GM23248 (cell line): ENCODE measurements around the gene CREB5. TPM values are rescaled to one million over a fixed set of nuclear protein-coding genes. Genes with fewer than 3 reads are reported as not detected.

Source experiments
- DNase-seq: peaks from one replicate; pipeline ENCODE4 v3.0.0-alpha.2; 2015
- H2AFZ ChIP-seq: fragments of 200-600 bp; sonication (generic); 2 replicates; pipeline ENCODE4 v1.6.1; 2016; ENCODE audit warnings: antibody characterized with exemption
- H3F3A ChIP-seq: fragments of 200-600 bp; sonication (generic); 2 replicates; pipeline ENCODE4 v1.6.1; 2016; ENCODE audit warnings: mild to moderate bottlenecking, antibody characterized with exemption, mixed run types; ENCODE audit not compliant: insufficient read depth
- H3K27ac ChIP-seq: fragments of 200-600 bp; sonication (generic); 2 replicates; pipeline ENCODE4 v1.5.1; 2016; ENCODE audit warnings: mild to moderate bottlenecking
- H3K27me3 ChIP-seq: fragments of 200-600 bp; sonication (generic); replicated peaks from 2 replicates; pipeline ENCODE4 v1.6.1; 2016; ENCODE audit warnings: mild to moderate bottlenecking; ENCODE audit not compliant: insufficient read depth
- H3K36me3 ChIP-seq: fragments of 200-600 bp; sonication (generic); 2 replicates; pipeline ENCODE4 v1.6.1; 2016; ENCODE audit warnings: low read depth, mild to moderate bottlenecking
- H3K4me1 ChIP-seq: fragments of 200-600 bp; sonication (generic); 2 replicates; pipeline ENCODE4 v1.6.1; 2016; ENCODE audit warnings: mild to moderate bottlenecking; ENCODE audit not compliant: insufficient read depth
- H3K4me2 ChIP-seq: fragments of 200-600 bp; sonication (generic); one replicate; pipeline ENCODE4 v1.6.1; 2016; ENCODE audit warnings: mild to moderate bottlenecking; ENCODE audit not compliant: unreplicated experiment
- H3K4me3 ChIP-seq: fragments of 200-600 bp; sonication (generic); 2 replicates; pipeline ENCODE4 v1.5.1; 2016; ENCODE audit warnings: mild to moderate bottlenecking
- H3K79me2 ChIP-seq: fragments of 200-600 bp; sonication (generic); 2 replicates; pipeline ENCODE4 v1.6.1; 2016; ENCODE audit warnings: mild to moderate bottlenecking; ENCODE audit not compliant: insufficient read depth
- H3K9ac ChIP-seq: fragments of 200-600 bp; sonication (generic); 2 replicates; pipeline ENCODE4 v1.6.1; 2016; ENCODE audit warnings: mild to moderate bottlenecking
- H3K9me2 ChIP-seq: fragments of 200-600 bp; sonication (generic); 2 replicates; pipeline ENCODE4 v1.6.1; 2016; ENCODE audit warnings: mixed run types, mild to moderate bottlenecking, moderate library complexity; ENCODE audit not compliant: insufficient read depth
- H3K9me3 ChIP-seq: fragments of 200-600 bp; sonication (generic); one replicate; pipeline ENCODE4 v1.6.1; 2017; ENCODE audit warnings: low read depth
- H4K20me1 ChIP-seq: fragments of 200-600 bp; sonication (generic); 2 replicates; pipeline ENCODE4 v1.6.0; 2016; ENCODE audit not compliant: insufficient read depth
- EZH2 ChIP-seq: fragments of 200-600 bp; sonication (generic); IDR thresholded peaks from 2 replicates; pipeline ENCODE4 v1.6.1; 2018; ENCODE audit warnings: antibody characterized with exemption, mild to moderate bottlenecking; ENCODE audit not compliant: insufficient read depth, poor library complexity, severe bottlenecking
- EZH2phosphoT487 ChIP-seq: fragments of 200-600 bp; sonication (generic); IDR thresholded peaks from 2 replicates; pipeline ENCODE4 v1.6.1; 2018; ENCODE audit warnings: antibody characterized with exemption, moderate library complexity, mild to moderate bottlenecking, low read depth; ENCODE audit not compliant: insufficient read depth
- WGBS, 2 experiments: methylation state at CpG; one replicate each; pipeline ENCODE4 v1.1.6; 2015 to 2017; ENCODE audit warnings: low lambda C conversion rate in 2 of 2, low coverage in 1 of 2; ENCODE audit errors: missing lambda C conversion rate in 2 of 2; 5-methylcytosine and 5-hydroxymethylcytosine counted together
- in situ Hi-C: fragments of 300-500 bp; cut with MboI; formaldehyde crosslinking; loops from 2 replicates; pipeline ENCODE4 v1.15.0; 2020
- polyA plus RNA-seq: library from polyadenylated mRNA; unstranded; fragments of >200 nt; fragmentation: Nextera tagmentation; extraction: Ambion mirVana; gene quantifications from 2 replicates; pipeline ENCODE4 v1.2.1, GENCODE V29; 2016
- total RNA-seq: library from RNA; depleted of rRNA; stranded (reverse); fragments of >200 nt; shearing (Covaris generic); gene quantifications from 2 replicates; pipeline ENCODE4 v1.2.3, GENCODE V29; 2014

CREB5 gene
- total and polyA plus RNA-seq, 2 experiments from 2014 or later: 13.6 to 19.2 TPM

DNA sequence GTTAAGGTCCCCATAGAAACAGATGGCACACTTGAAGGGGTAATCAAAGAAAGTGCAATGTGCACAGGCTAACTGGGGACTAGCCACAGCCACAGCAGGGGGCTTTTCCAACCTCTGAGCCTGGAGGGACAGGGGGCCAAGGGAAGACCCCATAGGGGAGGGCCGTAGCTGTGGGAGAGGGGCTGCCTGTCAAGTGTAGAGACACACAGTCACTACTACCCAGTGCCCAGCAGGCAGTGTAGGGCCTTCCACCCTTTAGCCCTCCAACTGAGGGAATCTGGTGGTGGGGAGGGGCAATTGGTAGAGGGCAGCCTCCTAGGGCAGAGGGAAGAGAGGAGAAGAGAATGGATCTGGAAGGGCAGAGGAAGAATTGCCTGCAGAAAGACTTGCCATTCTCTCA is 54.6 kb downstream of the CREB5 start:
- Histone ChIP-seq H3K9me2 (no peaks in the 10 kb centered on the region), H3K9me3 (no peaks in the 10 kb centered on the region), H3K9ac (0 out of 2 replicates have a peak overlapping the region, but pooled peaks have one; percentile 2), H3K79me2 (no peaks in the 10 kb centered on the region), H4K20me1 (no peaks in the 10 kb centered on the region), H3K4me3 (no peak overlapping the region; the same call in 1 of the 2 replicates), H3K27ac (no peak overlapping the region), H2AFZ (peak overlapping the region; percentile 71; the same call in 1 of the 2 replicates), H3K4me2 (no peak overlapping the region), H3K36me3 (no peaks in the 10 kb centered on the region), H3K27me3 (no peaks in the 10 kb centered on the region), H3K4me1 (peaks cover 6% of the 10 kb centered on the region), H3F3A (no peaks in the 10 kb centered on the region)
- in situ Hi-C loops: no loop called here
- no peak for DNase-seq
- TF ChIP-seq EZH2 (no peak), EZH2phosphoT487 (no peak)
- 45 to 54% methylated on average over 1 of the region's 1 CpG for WGBS, 2 experiments

DNA sequence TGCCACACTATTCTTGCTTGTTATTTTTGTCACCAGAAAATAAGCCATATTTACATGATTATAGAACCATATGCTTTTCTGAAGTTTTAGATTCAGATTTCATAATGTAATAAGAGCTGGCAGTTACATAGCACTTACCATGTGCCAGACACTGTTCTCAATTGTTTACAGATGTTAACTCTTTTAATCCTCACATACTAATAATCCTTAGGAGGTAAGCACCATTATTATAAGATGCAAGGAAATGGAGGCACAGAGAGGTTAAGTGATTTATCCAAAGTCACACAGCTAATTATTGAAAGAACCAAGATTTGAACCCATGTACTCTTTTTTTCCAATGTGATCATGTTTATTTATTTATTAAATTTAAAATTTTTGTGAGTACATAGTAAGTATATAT is 57.2 kb downstream of the CREB5 start:
- no peaks in the 10 kb centered on the region for H3K9me2 ChIP-seq
- H3K4me3 ChIP-seq: no peak overlapping the region
- no peaks in the 10 kb centered on the region for H3K79me2 ChIP-seq
- H3K4me1 ChIP-seq: peaks cover 14% of the 10 kb centered on the region
- no peaks in the 10 kb centered on the region for H3F3A ChIP-seq
- TF ChIP-seq EZH2phosphoT487: no peak
- H3K27ac ChIP-seq: no peak overlapping the region
- H3K27me3 ChIP-seq: no peaks in the 10 kb centered on the region
- no peaks in the 10 kb centered on the region for H4K20me1 ChIP-seq
- in situ Hi-C loops: no loop called here
- no peaks in the 10 kb centered on the region for H3K36me3 ChIP-seq
- no peaks in the 10 kb centered on the region for H3K9me3 ChIP-seq
- DNase-seq: no peak
- H3K9ac ChIP-seq: no peak overlapping the region
- H3K4me2 ChIP-seq: no peak overlapping the region
- H2AFZ ChIP-seq: no peak overlapping the region

DNA sequence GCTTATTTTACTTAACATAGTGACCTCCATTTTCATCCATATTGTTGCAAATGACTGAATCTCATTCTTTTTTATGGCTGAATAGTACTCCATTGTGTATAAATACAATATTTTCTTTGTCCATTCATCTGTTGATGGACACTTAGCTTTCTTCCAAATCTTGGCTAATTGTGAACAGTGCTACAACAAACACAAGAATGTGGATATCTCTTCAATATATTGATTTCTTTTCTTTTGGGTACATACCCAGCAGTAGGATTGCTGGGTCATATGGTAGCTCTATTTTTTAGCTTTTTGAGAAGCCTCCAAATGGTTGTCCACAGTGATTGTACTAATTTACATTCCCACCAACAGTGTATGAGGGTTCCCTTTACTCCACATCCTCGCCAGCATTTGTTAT is 58.0 kb downstream of the CREB5 start:
- Histone ChIP-seq H3K9me3 (no peaks in the 10 kb centered on the region), H3K36me3 (no peaks in the 10 kb centered on the region), H3K27me3 (no peaks in the 10 kb centered on the region), H3K4me3 (no peak overlapping the region), H3K27ac (no peak overlapping the region), H3K9me2 (no peaks in the 10 kb centered on the region), H4K20me1 (no peaks in the 10 kb centered on the region), H3K79me2 (no peaks in the 10 kb centered on the region), H2AFZ (no peak overlapping the region), H3F3A (no peaks in the 10 kb centered on the region), H3K4me1 (peaks cover 17% of the 10 kb centered on the region), H3K9ac (no peak overlapping the region), H3K4me2 (no peak overlapping the region)
- in situ Hi-C loops: no loop called here
- 100% methylated on average over 1 of the region's 1 CpG for WGBS, 2 experiments
- no peak for DNase-seq
- TF ChIP-seq EZH2phosphoT487: no peak
- no peak for TF ChIP-seq EZH2

GRCh38 chr7:28472332-28472731 is 60.0 kb downstream of the CREB5 start:
- no peaks in the 10 kb centered on the region for H3K9me2 ChIP-seq
- H2AFZ ChIP-seq: no peak overlapping the region
- H3K27me3 ChIP-seq: no peaks in the 10 kb centered on the region
- in situ Hi-C loops: no loop called here
- peaks cover 11% of the 10 kb centered on the region; the same call in 1 of the 2 replicates for H3K4me1 ChIP-seq
- no peak overlapping the region for H3K4me2 ChIP-seq
- H3F3A ChIP-seq: no peaks in the 10 kb centered on the region
- DNase-seq: no peak
- no peak overlapping the region for H3K27ac ChIP-seq
- no peaks in the 10 kb centered on the region for H3K36me3 ChIP-seq
- 75 to 78% methylated on average over 6 of the region's 6 CpGs for WGBS, 2 experiments
- no peaks in the 10 kb centered on the region for H3K79me2 ChIP-seq
- H3K9ac ChIP-seq: no peak overlapping the region
- no peaks in the 10 kb centered on the region for H3K9me3 ChIP-seq
- no peaks in the 10 kb centered on the region for H4K20me1 ChIP-seq
- no peak overlapping the region for H3K4me3 ChIP-seq
- no peak for TF ChIP-seq EZH2phosphoT487
- no peak for TF ChIP-seq EZH2

- peak; percentile 45 for DNase-seq
- H3K36me3 ChIP-seq: no peaks in the 10 kb centered on the region
- H3K4me1 ChIP-seq: peaks cover 14% of the 10 kb centered on the region; the same call in 1 of the 2 replicates
- peak overlapping the region; percentile 17 for H3K4me2 ChIP-seq
- H3K27ac ChIP-seq: no peak overlapping the region
- no peak for TF ChIP-seq EZH2
- TF ChIP-seq EZH2phosphoT487: no peak
- H3K4me3 ChIP-seq: 0 out of 2 replicates have a peak overlapping the region, but pooled peaks have one; percentile 2
- no peaks in the 10 kb centered on the region for H4K20me1 ChIP-seq
- peak overlapping the region; percentile 16 for H2AFZ ChIP-seq
- 26 to 34% methylated on average over 8 of the region's 8 CpGs for WGBS, 2 experiments
- no peak overlapping the region for H3K9ac ChIP-seq
- no peaks in the 10 kb centered on the region for H3K79me2 ChIP-seq
- no peaks in the 10 kb centered on the region for H3K9me2 ChIP-seq
- no peaks in the 10 kb centered on the region for H3F3A ChIP-seq
- in situ Hi-C loops: no loop called here
- H3K27me3 ChIP-seq: no peaks in the 10 kb centered on the region
- no peaks in the 10 kb centered on the region for H3K9me3 ChIP-seq
These were observed 61.4 kb downstream of the CREB5 start for GRCh38 chr7:28473571-28474281.
